ENCODE data around the gene TOM1L2. TPM values are rescaled to one million over a fixed set of nuclear protein-coding genes. Genes with fewer than 3 reads are reported as not detected.
"Not testable (repeated sequence)": the region's sequence is repeated elsewhere in the genome, so short reads cannot be mapped to it uniquely, and the experiment has no call there.

Gene TOM1L2
- polyA plus RNA-seq, 1 experiment: 25.5 TPM

DNA sequence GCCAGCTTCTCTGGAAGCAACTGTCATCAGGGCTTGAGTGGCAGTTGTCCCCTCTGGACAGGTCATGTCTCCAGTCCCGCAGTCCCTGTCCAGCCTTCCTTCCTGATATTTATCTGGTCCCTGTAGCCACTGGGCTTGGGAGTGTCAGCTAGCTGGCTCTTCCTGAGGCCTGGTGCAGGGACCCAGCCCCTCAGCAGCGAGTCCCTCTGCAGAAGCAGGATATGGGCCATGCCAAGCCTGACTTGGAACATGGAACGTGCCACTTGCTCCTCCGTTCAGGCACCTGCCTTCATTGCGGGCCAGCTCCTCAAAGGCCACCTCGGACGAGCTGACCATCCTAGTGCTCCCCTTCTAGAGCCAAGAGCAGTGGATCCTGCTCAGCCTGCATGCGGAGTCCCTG lies 26.7 kb upstream of the TOM1L2 start:
- Histone ChIP-seq H3K9me3 (ENCODE audit: control insufficient read depth, insufficient read depth, low read length) (no peaks in the 10 kb centered on the region), H3K4me3 (ENCODE audit: low read depth, low read length) (no peak overlapping the region), H3K27ac (ENCODE audit: low read depth, low read length) (no peak overlapping the region), H3K27me3 (ENCODE audit: control insufficient read depth, insufficient read depth, low read length) (no peaks in the 10 kb centered on the region)
- no peak for TF ChIP-seq CTCF (IDR thresholded peaks at IDR 0.05; ENCODE audit: low read depth, low read length)
- POLR2A ChIA-PET: no interaction called here
- CTCF ChIA-PET: no interaction called here
- no peak for DNase-seq (ENCODE audit: low read depth, low spot score)

DNA sequence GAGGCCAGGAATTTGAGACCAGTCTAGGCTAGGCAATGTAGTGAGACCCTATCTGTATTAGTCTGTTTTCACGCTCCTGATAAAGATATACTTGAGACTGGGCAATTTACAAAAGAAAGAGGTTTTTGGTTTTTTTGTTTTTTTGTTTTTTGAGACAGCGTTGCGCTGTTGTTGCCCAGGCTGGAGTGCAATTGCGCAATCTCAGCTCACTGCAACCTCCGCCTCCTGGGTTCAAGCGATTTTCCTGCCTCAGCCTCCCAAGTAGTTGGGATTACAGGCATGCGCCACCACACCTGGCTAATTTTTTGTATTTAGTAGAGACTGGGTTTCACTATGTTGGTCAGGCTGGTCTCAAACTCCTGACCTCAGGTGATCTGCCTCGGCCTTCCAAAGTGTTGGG lies 23.7 kb upstream of the TOM1L2 start:
- H3K27ac ChIP-seq (ENCODE audit: low read depth, low read length); DNase-seq (ENCODE audit: low read depth, low spot score); H3K4me3 ChIP-seq (ENCODE audit: low read depth, low read length); H3K9me3 ChIP-seq (ENCODE audit: control insufficient read depth, insufficient read depth, low read length); H3K27me3 ChIP-seq (ENCODE audit: control insufficient read depth, insufficient read depth, low read length); POLR2A ChIA-PET: not testable (repeated sequence)
- CTCF ChIA-PET: interaction anchor here (1.5 to 2.3 kb wide), 2 partner anchors 37 to 40 kb away, joined by 4 to 9 read pairs; no protein-coding TSS in a partner anchor

GRCh38 chr17:17994271-17995069 lies 22.3 kb upstream of the TOM1L2 start:
- peak; percentile 47 for TF ChIP-seq CTCF (IDR thresholded peaks at IDR 0.05; ENCODE audit: low read depth, low read length)
- no peaks in the 10 kb centered on the region for H3K9me3 ChIP-seq (ENCODE audit: control insufficient read depth, insufficient read depth, low read length)
- no peak overlapping the region for H3K4me3 ChIP-seq (ENCODE audit: low read depth, low read length)
- CTCF ChIA-PET: interaction anchor here (0.9 to 2.3 kb wide), 3 partner anchors 22 to 41 kb away, joined by 3 to 9 read pairs (median 4); partner anchors contain the start of genes DRC3 and TOM1L2
- POLR2A ChIA-PET: no interaction called here
- DNase-seq (ENCODE audit: low read depth, low spot score): no peak
- no peaks in the 10 kb centered on the region for H3K27me3 ChIP-seq (ENCODE audit: control insufficient read depth, insufficient read depth, low read length)
- no peak overlapping the region for H3K27ac ChIP-seq (ENCODE audit: low read depth, low read length)

DNA sequence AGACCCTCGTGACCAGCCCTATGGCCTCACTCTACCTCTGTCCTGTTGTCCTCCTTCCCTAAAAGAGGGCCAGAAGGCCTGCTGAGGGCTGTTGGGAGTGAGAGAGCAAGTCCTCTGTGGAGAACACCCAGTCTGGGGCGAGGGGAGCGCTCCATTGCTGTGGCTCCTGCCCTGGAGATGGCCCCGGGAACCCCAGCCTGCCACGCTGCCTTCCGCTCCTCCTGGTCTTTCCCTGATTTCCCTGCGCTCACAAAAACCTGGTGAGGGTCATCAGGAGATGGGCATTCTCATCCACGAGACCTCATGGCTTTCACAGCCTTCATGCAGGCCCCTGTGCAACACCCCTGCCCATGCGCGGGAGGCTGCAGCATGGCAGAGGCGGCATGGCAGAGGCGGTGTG lies 21.7 kb upstream of the TOM1L2 start:
- DNase-seq (ENCODE audit: low read depth, low spot score): no peak
- no peak for TF ChIP-seq CTCF (IDR thresholded peaks at IDR 0.05; ENCODE audit: low read depth, low read length)
- POLR2A ChIA-PET: no interaction called here
- Histone ChIP-seq H3K27me3 (ENCODE audit: control insufficient read depth, insufficient read depth, low read length) (no peaks in the 10 kb centered on the region), H3K9me3 (ENCODE audit: control insufficient read depth, insufficient read depth, low read length) (no peaks in the 10 kb centered on the region), H3K4me3 (ENCODE audit: low read depth, low read length) (no peak overlapping the region), H3K27ac (ENCODE audit: low read depth, low read length) (no peak overlapping the region)
- CTCF ChIA-PET: interaction anchor here (0.9 to 2.3 kb wide), 2 partner anchors 21 to 39 kb away, joined by 3 to 9 read pairs; partner anchors contain the start of genes DRC3 and TOM1L2

DNA sequence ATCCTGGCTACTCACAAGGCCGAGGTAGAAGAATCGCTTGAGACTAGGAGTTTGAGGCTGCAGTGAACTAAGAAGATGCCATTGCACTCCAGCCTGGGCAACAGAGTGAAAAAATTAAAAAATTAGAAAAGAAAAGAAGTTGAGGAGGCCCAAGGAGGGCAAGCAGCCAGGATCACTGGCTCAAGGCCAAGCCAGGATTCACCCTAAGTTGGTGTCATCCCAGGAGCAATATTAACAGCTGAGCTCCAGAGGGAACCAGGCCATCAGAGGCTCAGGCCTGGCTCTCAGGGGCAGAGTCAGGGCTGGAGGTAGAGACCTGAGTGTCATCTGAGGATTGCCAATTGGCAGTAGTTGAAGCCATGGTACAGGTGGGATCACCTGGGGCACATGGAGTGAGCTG lies 21.2 kb upstream of the TOM1L2 start:
- POLR2A ChIA-PET: no interaction called here
- TF ChIP-seq CTCF (IDR thresholded peaks at IDR 0.05; ENCODE audit: low read depth, low read length): no peak
- no peak for DNase-seq (ENCODE audit: low read depth, low spot score)
- no peaks in the 10 kb centered on the region for H3K9me3 ChIP-seq (ENCODE audit: control insufficient read depth, insufficient read depth, low read length)
- H3K4me3 ChIP-seq (ENCODE audit: low read depth, low read length): no peak overlapping the region
- no peaks in the 10 kb centered on the region for H3K27me3 ChIP-seq (ENCODE audit: control insufficient read depth, insufficient read depth, low read length)
- CTCF ChIA-PET: no interaction called here
- no peak overlapping the region for H3K27ac ChIP-seq (ENCODE audit: low read depth, low read length)

Measured in AG04450 (cell line).